A549 (cell line): ENCODE data around the gene CAPN2. TPM values are rescaled to one million over a fixed set of nuclear protein-coding genes. Genes with fewer than 3 reads are reported as not detected.
A peak's percentile ranks its signal among the peaks of the same experiment; 100 is the strongest.

ENCODE experiments used
- ATAC-seq, 2 experiments: fragments of 200-7000 bp in 1 of 2; fragments of >200 bp in 1 of 2; cut with Nextera tagmentation in 1 of 2; cut with Tn5 transposase in 1 of 2; 3 replicates each; pipeline versions ENCODE4 v1.8.0 to v1.9.1; 2018 to 2020; ENCODE audit warnings: mild to moderate bottlenecking in 1 of 2, moderate library complexity in 1 of 2
- CTCF ChIA-PET: fragments of 300-600 bp; sonication (Branson Sonifier 250); formaldehyde crosslinking; extraction: SDS; loops from one replicate; lab custom pipeline; 2021; ENCODE audit warnings: antibody characterized with exemption, inconsistent platforms; lab: Yijun Ruan, JAX
- POLR2A ChIA-PET: fragments of 350-600 bp; formaldehyde crosslinking; extraction: SDS; loops from one replicate; lab custom pipeline; 2021; ENCODE audit warnings: antibody characterized with exemption, inconsistent platforms; lab: Yijun Ruan, JAX
- DNase-seq, 2 experiments: peaks; one replicate each; pipeline versions ENCODE4 v3.0.0 to v3.0.0-alpha.2; 2011 to 2016; ENCODE audit warnings: low read depth in 1 of 2, low spot score in 1 of 2
- FAIRE-seq: peaks from 2 replicates; lab custom pipeline; 2011; peaks lifted over from hg19 to GRCh38; lab: Jason Lieb, UNC
- H3K27ac ChIP-seq, 2 experiments: fragments of >200 bp; sonication (Bioruptor Twin); formaldehyde crosslinking; 3 replicates each; pipeline ENCODE4 v1.5.1; 2016 to 2017
- H3K4me1 ChIP-seq: fragments of >200 bp; sonication (Bioruptor Twin); formaldehyde crosslinking; 3 replicates; pipeline ENCODE4 v1.6.1; 2016
- H3K4me2 ChIP-seq: fragments of >200 bp; sonication (Bioruptor Twin); formaldehyde crosslinking; 3 replicates; pipeline ENCODE4 v1.6.1; 2016
- H3K4me3 ChIP-seq: fragments of >200 bp; sonication (Bioruptor Twin); formaldehyde crosslinking; 3 replicates; pipeline ENCODE4 v1.5.1; 2016
- H3K9me3 ChIP-seq: fragments of >200 bp; sonication (Bioruptor Twin); formaldehyde crosslinking; 3 replicates; pipeline ENCODE4 v1.6.1; 2016
- BHLHE40 ChIP-seq: IDR thresholded peaks from 2 replicates; pipeline ENCODE4 v1.6.1; 2012; ENCODE audit warnings: low read depth, low read length, inconsistent platforms
- CHD2 ChIP-seq: fragments of 150-350 bp; IDR thresholded peaks from 2 replicates; pipeline ENCODE4 v1.6.1; 2014; ENCODE audit warnings: low read length; ENCODE audit not compliant: partially characterized antibody
- EHF ChIP-seq: fragments of 250-450 bp; sonication (Bioruptor Pico); IDR thresholded peaks from 2 replicates; pipeline ENCODE4 v1.5.0; 2020; ENCODE audit warnings: mild to moderate bottlenecking
- EHMT2 ChIP-seq: fragments of 200-600 bp; sonication (generic); IDR thresholded peaks from 2 replicates; pipeline ENCODE4 v1.6.1; 2016; ENCODE audit warnings: antibody characterized with exemption, low read depth, mild to moderate bottlenecking, moderate library complexity
- FOSB ChIP-seq: fragments of 250-450 bp; sonication (Bioruptor Pico); IDR thresholded peaks from 2 replicates; pipeline ENCODE4 v1.5.0; 2020; ENCODE audit warnings: mild to moderate bottlenecking, moderate library complexity
- FOXS1 ChIP-seq: fragments of 250-450 bp; sonication (Bioruptor Pico); IDR thresholded peaks from 2 replicates; pipeline ENCODE4 v1.5.0; 2020; ENCODE audit warnings: mild to moderate bottlenecking, moderate library complexity
- HOXA7 ChIP-seq: fragments of 250-450 bp; sonication (Bioruptor Pico); IDR thresholded peaks from 2 replicates; pipeline ENCODE4 v1.5.0; 2020; ENCODE audit warnings: mild to moderate bottlenecking, moderate library complexity
- HOXB5 ChIP-seq: fragments of 250-450 bp; sonication (Bioruptor Pico); IDR thresholded peaks from 2 replicates; pipeline ENCODE4 v1.5.0; 2020; ENCODE audit warnings: mild to moderate bottlenecking, moderate library complexity
- JUN ChIP-seq, 2 experiments: fragments of >200 bp; sonication (Bioruptor Twin); formaldehyde crosslinking; IDR thresholded peaks; 2 replicates in 1 of 2; 3 replicates in 1 of 2; pipeline ENCODE4 v1.6.1; 2016 to 2017
- KDM5A ChIP-seq: fragments of 200-600 bp; sonication (generic); IDR thresholded peaks from 2 replicates; pipeline ENCODE4 v1.6.1; 2016; ENCODE audit warnings: antibody characterized with exemption, mild to moderate bottlenecking
- POLR2A ChIP-seq: IDR thresholded peaks from 2 replicates; pipeline ENCODE4 v1.6.1; 2012; ENCODE audit warnings: mild to moderate bottlenecking, low read length
- RAD21 ChIP-seq, 2 experiments: fragments of >200 bp in 1 of 2; sonication (Bioruptor Twin) in 1 of 2; formaldehyde crosslinking in 1 of 2; IDR thresholded peaks in 1 of 2; conservative IDR thresholded peaks in 1 of 2; 2 replicates in 1 of 2; 3 replicates in 1 of 2; pipeline ENCODE4 v1.6.1; 2012 to 2018; ENCODE audit warnings: inconsistent platforms in 1 of 2
- RCOR1 ChIP-seq: fragments of 150-350 bp; IDR thresholded peaks from 2 replicates; pipeline ENCODE4 v1.6.1; 2014; ENCODE audit warnings: antibody characterized with exemption, low read length, low read depth
- RFX5 ChIP-seq: fragments of 450-650 bp; IDR thresholded peaks from 2 replicates; pipeline ENCODE4 v1.7.1; 2014; ENCODE audit warnings: antibody characterized with exemption, mild to moderate bottlenecking, moderate library complexity
- SMC3 ChIP-seq: fragments of >200 bp; sonication (Bioruptor Twin); formaldehyde crosslinking; IDR thresholded peaks from 3 replicates; pipeline ENCODE4 v1.6.1; 2018; ENCODE audit warnings: inconsistent platforms
- SREBF2 ChIP-seq: fragments of 450-650 bp; IDR thresholded peaks from 2 replicates; pipeline ENCODE4 v1.6.1; 2014; ENCODE audit warnings: mild to moderate bottlenecking, moderate library complexity
- TFCP2L1 ChIP-seq: fragments of 250-450 bp; sonication (Bioruptor Pico); IDR thresholded peaks from 2 replicates; pipeline ENCODE4 v1.5.0; 2021; ENCODE audit warnings: mild to moderate bottlenecking
- ZFP36 ChIP-seq: fragments of 450-650 bp; IDR thresholded peaks from 2 replicates; pipeline ENCODE4 v1.6.1; 2014; ENCODE audit warnings: borderline replicate concordance; ENCODE audit not compliant: partially characterized antibody
- ZSCAN20 ChIP-seq: fragments of 250-450 bp; sonication (Bioruptor Pico); IDR thresholded peaks from 2 replicates; pipeline ENCODE4 v1.8.0; 2022; ENCODE audit warnings: mild to moderate bottlenecking, moderate library complexity
- WGBS: methylation state at CpG from one replicate; pipeline ENCODE4 v1.1.6; 2017; ENCODE audit errors: missing lambda C conversion rate; 5-methylcytosine and 5-hydroxymethylcytosine counted together
- polyA plus RNA-seq, 4 experiments: library from polyadenylated mRNA; depleted of rRNA in 3 of 4; stranded (reverse); fragments of >200 nt; fragmentation: RNase III in 1 of 4; extraction: RNeasy Plus Mini Kit Qiagen cat#74134 plus additional on column Dnase treatment in 1 of 4; gene quantifications; 2 replicates in 3 of 4; 3 replicates in 1 of 4; pipeline ENCODE4 v1.2.3, GENCODE V29; 2011 to 2017
- TF ChIP-seq, protein P1 (sequence below): fragments of 250-450 bp; sonication (Bioruptor Pico); IDR thresholded peaks from 2 replicates; pipeline ENCODE4 v1.5.0; 2021; ENCODE audit warnings: mild to moderate bottlenecking, moderate library complexity, borderline replicate concordance
- TF ChIP-seq, protein P2 (sequence below): fragments of >200 bp; sonication (Bioruptor Twin); formaldehyde crosslinking; IDR thresholded peaks from 3 replicates; pipeline ENCODE4 v1.5.1; 2016
- TF ChIP-seq, protein P3 (sequence below): IDR thresholded peaks from 2 replicates; pipeline ENCODE4 v1.6.1; 2012
- TF ChIP-seq, protein P4 (sequence below): IDR thresholded peaks from 2 replicates; pipeline ENCODE4 v1.6.1; 2012
- TF ChIP-seq, protein P5 (sequence below): fragments of >200 bp; sonication (Bioruptor Twin); formaldehyde crosslinking; IDR thresholded peaks from 3 replicates; pipeline ENCODE4 v1.6.1; 2016

CAPN2 gene
- polyA plus RNA-seq, 2 of the 4 experiments (the other 2 are of a cell fraction) = 199 to 300 TPM

DNA sequence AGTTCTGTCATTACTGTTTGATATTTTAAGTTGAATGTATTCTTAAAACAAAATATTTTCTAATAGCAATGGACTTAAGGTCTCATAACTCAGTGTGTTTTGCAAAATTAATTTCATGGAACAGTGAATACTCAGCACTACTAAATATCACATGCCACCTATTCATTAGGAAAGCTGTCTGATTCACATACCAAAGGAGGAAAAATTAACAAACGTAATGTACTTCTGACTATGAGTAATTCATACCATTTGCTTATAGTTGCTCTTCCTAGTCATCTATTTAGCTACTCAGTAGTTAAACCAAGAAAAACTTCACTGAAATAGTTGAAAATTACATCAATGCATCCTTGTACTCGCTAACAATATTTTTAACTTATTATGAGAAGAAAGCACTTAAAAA is 98.2 kb downstream of the CAPN2 start:
- ChIA-PET POLR2A (no interaction called here), CTCF (interaction anchor here (0.9 to 3.0 kb wide), 11 partner anchors 8 to 112 kb away, joined by 3 to 29 read pairs (median 7); partner anchors contain the start of gene TP53BP2)
- Histone ChIP-seq H3K9me3 (peaks cover 4% of the 10 kb centered on the region; the same call in 1 of the 3 replicates), H3K4me3 (no peak overlapping the region), H3K4me1 (peaks cover 18% of the 10 kb centered on the region), H3K4me2 (no peak overlapping the region), H3K27ac (no peak overlapping the region)
- 74% methylated on average over 2 of the region's 2 CpGs for WGBS
- FAIRE-seq (peak; percentile 49), DNase-seq (no peak), ATAC-seq (no peak)
- no peak for TF ChIP-seq RCOR1
- no peak for TF ChIP-seq POLR2A

DNA sequence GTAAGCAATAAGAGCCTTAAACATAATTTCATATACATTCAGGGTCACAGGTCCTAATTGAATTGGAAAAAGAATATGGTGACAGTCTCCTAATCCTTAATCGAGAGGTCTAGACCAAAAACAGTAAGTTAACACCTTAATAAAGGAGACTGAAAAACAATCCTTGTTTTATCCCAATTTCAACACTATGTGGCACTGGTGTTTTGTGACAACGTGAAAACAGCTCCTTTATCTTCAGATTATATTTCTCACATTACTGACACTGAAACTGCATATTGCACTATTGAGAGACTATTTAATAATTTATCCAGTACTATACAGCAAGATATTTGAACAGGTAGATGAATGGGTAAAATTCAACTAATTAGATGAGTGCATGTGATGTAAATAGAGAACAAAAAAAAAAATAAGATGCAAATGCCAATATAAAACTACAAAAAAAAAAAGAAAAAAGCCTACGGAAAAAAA is 99.3 kb downstream of the CAPN2 start:
- POLR2A ChIA-PET = interaction anchor here (1.0 kb wide), 1 partner anchor 34 kb away, joined by 5 read pairs; the partner anchor contains the start of gene TP53BP2
- FAIRE-seq = peak; percentile 98
- TF ChIP-seq SREBF2 (no peak), JUN (IDR thresholded peaks at IDR 0.05) (no peak), FOXS1 (CRISPR knock-in tag) (no peak), RFX5 (no peak), ZFP36 (no peak), EHF (CRISPR knock-in tag) (no peak), SMC3 (peak; percentile 85), HOXA7 (CRISPR knock-in tag) (no peak), HOXB5 (CRISPR knock-in tag) (no peak), FOSB (CRISPR knock-in tag) (no peak), ZSCAN20 (CRISPR knock-in tag) (no peak), KDM5A (no peak), RAD21 (conservative IDR thresholded peaks at IDR 0.05 in 1 of 2, IDR thresholded peaks at IDR 0.05 in 1 of 2) (peak; percentile 85 to 88), BHLHE40 (no peak), CHD2 (no peak), EHMT2 (no peak), TFCP2L1 (CRISPR knock-in tag) (no peak)
- TF ChIP-seq, protein P1, sequence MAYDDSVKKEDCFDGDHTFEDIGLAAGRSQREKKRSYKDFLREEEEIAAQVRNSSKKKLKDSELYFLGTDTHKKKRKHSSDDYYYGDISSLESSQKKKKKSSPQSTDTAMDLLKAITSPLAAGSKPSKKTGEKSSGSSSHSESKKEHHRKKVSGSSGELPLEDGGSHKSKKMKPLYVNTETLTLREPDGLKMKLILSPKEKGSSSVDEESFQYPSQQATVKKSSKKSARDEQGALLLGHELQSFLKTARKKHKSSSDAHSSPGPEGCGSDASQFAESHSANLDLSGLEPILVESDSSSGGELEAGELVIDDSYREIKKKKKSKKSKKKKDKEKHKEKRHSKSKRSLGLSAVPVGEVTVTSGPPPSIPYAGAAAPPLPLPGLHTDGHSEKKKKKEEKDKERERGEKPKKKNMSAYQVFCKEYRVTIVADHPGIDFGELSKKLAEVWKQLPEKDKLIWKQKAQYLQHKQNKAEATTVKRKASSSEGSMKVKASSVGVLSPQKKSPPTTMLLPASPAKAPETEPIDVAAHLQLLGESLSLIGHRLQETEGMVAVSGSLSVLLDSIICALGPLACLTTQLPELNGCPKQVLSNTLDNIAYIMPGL (CRISPR knock-in tag) = no peak
- TF ChIP-seq, protein P2, sequence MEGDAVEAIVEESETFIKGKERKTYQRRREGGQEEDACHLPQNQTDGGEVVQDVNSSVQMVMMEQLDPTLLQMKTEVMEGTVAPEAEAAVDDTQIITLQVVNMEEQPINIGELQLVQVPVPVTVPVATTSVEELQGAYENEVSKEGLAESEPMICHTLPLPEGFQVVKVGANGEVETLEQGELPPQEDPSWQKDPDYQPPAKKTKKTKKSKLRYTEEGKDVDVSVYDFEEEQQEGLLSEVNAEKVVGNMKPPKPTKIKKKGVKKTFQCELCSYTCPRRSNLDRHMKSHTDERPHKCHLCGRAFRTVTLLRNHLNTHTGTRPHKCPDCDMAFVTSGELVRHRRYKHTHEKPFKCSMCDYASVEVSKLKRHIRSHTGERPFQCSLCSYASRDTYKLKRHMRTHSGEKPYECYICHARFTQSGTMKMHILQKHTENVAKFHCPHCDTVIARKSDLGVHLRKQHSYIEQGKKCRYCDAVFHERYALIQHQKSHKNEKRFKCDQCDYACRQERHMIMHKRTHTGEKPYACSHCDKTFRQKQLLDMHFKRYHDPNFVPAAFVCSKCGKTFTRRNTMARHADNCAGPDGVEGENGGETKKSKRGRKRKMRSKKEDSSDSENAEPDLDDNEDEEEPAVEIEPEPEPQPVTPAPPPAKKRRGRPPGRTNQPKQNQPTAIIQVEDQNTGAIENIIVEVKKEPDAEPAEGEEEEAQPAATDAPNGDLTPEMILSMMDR = peak; percentile 78
- TF ChIP-seq, protein P3, sequence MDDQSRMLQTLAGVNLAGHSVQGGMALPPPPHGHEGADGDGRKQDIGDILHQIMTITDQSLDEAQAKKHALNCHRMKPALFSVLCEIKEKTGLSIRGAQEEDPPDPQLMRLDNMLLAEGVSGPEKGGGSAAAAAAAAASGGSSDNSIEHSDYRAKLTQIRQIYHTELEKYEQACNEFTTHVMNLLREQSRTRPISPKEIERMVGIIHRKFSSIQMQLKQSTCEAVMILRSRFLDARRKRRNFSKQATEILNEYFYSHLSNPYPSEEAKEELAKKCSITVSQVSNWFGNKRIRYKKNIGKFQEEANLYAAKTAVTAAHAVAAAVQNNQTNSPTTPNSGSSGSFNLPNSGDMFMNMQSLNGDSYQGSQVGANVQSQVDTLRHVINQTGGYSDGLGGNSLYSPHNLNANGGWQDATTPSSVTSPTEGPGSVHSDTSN = no peak
- TF ChIP-seq, protein P4, sequence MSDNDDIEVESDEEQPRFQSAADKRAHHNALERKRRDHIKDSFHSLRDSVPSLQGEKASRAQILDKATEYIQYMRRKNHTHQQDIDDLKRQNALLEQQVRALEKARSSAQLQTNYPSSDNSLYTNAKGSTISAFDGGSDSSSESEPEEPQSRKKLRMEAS = no peak
- TF ChIP-seq, protein P5, sequence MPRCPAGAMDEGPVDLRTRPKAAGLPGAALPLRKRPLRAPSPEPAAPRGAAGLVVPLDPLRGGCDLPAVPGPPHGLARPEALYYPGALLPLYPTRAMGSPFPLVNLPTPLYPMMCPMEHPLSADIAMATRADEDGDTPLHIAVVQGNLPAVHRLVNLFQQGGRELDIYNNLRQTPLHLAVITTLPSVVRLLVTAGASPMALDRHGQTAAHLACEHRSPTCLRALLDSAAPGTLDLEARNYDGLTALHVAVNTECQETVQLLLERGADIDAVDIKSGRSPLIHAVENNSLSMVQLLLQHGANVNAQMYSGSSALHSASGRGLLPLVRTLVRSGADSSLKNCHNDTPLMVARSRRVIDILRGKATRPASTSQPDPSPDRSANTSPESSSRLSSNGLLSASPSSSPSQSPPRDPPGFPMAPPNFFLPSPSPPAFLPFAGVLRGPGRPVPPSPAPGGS = no peak
- TF ChIP-seq, all 56 proteins: peak for 3
- ATAC-seq (peak; percentile 79 to 83), DNase-seq (peak in 1 of 2 experiments; percentile 51)
- Histone ChIP-seq H3K27ac (no peak overlapping the region), H3K4me3 (no peak overlapping the region), H3K9me3 (peaks cover 4% of the 10 kb centered on the region; the same call in 1 of the 3 replicates), H3K4me2 (no peak overlapping the region), H3K4me1 (peaks cover 29% of the 10 kb centered on the region)
- 41% methylated on average over 3 of the region's 3 CpGs for WGBS
- CTCF ChIA-PET = interaction anchor here (0.6 to 3.0 kb wide), 30 partner anchors 9 to 552 kb away, joined by 3 to 29 read pairs (median 4); partner anchors contain the start of gene TP53BP2
